Sigmoid colon (tissue), 7 donors: ENCODE results near the gene RFC1. TPM values are rescaled to one million over a fixed set of nuclear protein-coding genes. Genes with fewer than 3 reads are reported as not detected.

Experiments
- DNase-seq: peaks from one replicate; pipeline ENCODE4 v3.0.0-alpha.2; 2019
- H3K27ac ChIP-seq, 4 donors: fragments of 200-600 bp; sonication (generic); one replicate each; pipeline ENCODE4 v1.5.1; 2016 to 2019; ENCODE audit warnings: mild to moderate bottlenecking in 1 of 4
- H3K27me3 ChIP-seq, 3 donors: fragments of 200-600 bp; sonication (generic); one replicate each; pipeline ENCODE4 v1.5.1; 2019; ENCODE audit warnings: mild to moderate bottlenecking in 1 of 3
- H3K36me3 ChIP-seq, 4 donors: fragments of 200-600 bp; sonication (generic); one replicate each; pipeline ENCODE4 v1.5.1; 2016 to 2019
- H3K4me1 ChIP-seq, 4 donors: fragments of 200-600 bp; sonication (generic); one replicate each; pipeline ENCODE4 v1.5.1; 2017 to 2019
- H3K4me3 ChIP-seq, 4 donors: fragments of 200-600 bp; sonication (generic); one replicate each; pipeline ENCODE4 v1.5.1; 2017 to 2019; ENCODE audit warnings: mild to moderate bottlenecking in 2 of 4, moderate library complexity in 1 of 4
- H3K9me3 ChIP-seq, 4 donors: fragments of 200-600 bp in 3 of 4; sonication (generic) in 3 of 4; one replicate each; pipeline versions ENCODE4 v1.5.1 to v1.6.1; 2013 to 2019
- CTCF ChIP-seq, 4 experiments: fragments of 450-650 bp in 3 of 4; fragments of 200-600 bp in 1 of 4; IDR thresholded peaks; one replicate each; pipeline ENCODE4 v1.5.1; 2016 to 2019; ENCODE audit warnings: antibody characterized with exemption in 4 of 4, mild to moderate bottlenecking in 3 of 4, moderate library complexity in 2 of 4
- EP300 ChIP-seq, 4 donors: sonication (generic); formaldehyde crosslinking; IDR thresholded peaks; one replicate each; pipeline ENCODE4 v1.6.1; 2017; ENCODE audit warnings: antibody characterized with exemption in 4 of 4
- POLR2A ChIP-seq, 2 donors: fragments of 450-650 bp; IDR thresholded peaks; one replicate each; pipeline ENCODE4 v1.6.1; 2016; ENCODE audit warnings: antibody characterized with exemption in 2 of 2, mild to moderate bottlenecking in 2 of 2, moderate library complexity in 2 of 2
- POLR2AphosphoS5 ChIP-seq, 4 donors: sonication (generic); formaldehyde crosslinking; IDR thresholded peaks; one replicate each; pipeline ENCODE4 v1.6.1; 2017; ENCODE audit warnings: antibody characterized with exemption in 4 of 4
- WGBS, 2 donors: extraction: QIAGEN DNeasy Blood & Tissue Kit; methylation state at CpG; one replicate each; pipeline ENCODE4 v1.1.7; 2013; 5-methylcytosine and 5-hydroxymethylcytosine counted together
- intact Hi-C: fragments of 100-400 bp; cut with DNase I; formaldehyde crosslinking; loops from one replicate; pipeline ENCODE4 v1.15.1; 2023
- polyA plus RNA-seq, 3 donors: library from polyadenylated mRNA; stranded (reverse); fragments of 200-250 nt; gene quantifications; one replicate each; pipeline ENCODE4 v1.2.3, GENCODE V29; 2013
- total RNA-seq, 4 donors: library from RNA; depleted of rRNA; stranded (reverse); fragments of >200 nt; gene quantifications; one replicate each; pipeline ENCODE4 v1.1.0, GENCODE V29; 2016
- donor health status: healthy with polysubstance abuse.
- donor health status: Bipolar disorder and iron deficiency.
- donor health status: healthy.

Gene RFC1
- total and polyA plus RNA-seq, 7 donors = 10.2 to 46.6 (median 30.2) TPM

GRCh38 chr4:39312816-39313215, 53.3 kb downstream of the RFC1 start:
- H3K4me3 ChIP-seq = no peak overlapping the region
- DNase-seq = no peak
- no peaks in the 10 kb centered on the region for H3K9me3 ChIP-seq
- intact Hi-C loops = no loop called here
- H3K36me3 ChIP-seq = peaks cover 15 to 76% (median 25%) of the 10 kb centered on the region in 4 donors
- no peaks in the 10 kb centered on the region for H3K4me1 ChIP-seq
- no peaks in the 10 kb centered on the region for H3K27me3 ChIP-seq
- H3K27ac ChIP-seq = peak overlapping the region in 2 of 4 donors; percentile 15 to 32
- TF ChIP-seq POLR2A (IDR thresholded peaks at IDR 0.05) = no peak
- TF ChIP-seq CTCF (IDR thresholded peaks at IDR 0.05) = no peak
- no peak for TF ChIP-seq POLR2AphosphoS5 (IDR thresholded peaks at IDR 0.05)
- no peak for TF ChIP-seq EP300 (IDR thresholded peaks at IDR 0.05)
- WGBS, 2 donors = 63 to 71% methylated on average over 4 of the region's 4 CpGs

GRCh38 chr4:39308611-39309010, 57.6 kb downstream of the RFC1 start:
- Histone ChIP-seq H3K36me3 (peaks cover 7 to 93% (median 24%) of the 10 kb centered on the region in 4 donors), H3K27ac (peak overlapping the region in 1 of 4 donors; percentile 40), H3K4me3 (no peak overlapping the region), H3K4me1 (no peaks in the 10 kb centered on the region), H3K27me3 (no peaks in the 10 kb centered on the region), H3K9me3 (no peaks in the 10 kb centered on the region)
- no peak for DNase-seq
- intact Hi-C loops = no loop called here
- TF ChIP-seq POLR2AphosphoS5 (IDR thresholded peaks at IDR 0.05) (peak in 3 of 4 donors; percentile 12 to 27 (median 25)), POLR2A (IDR thresholded peaks at IDR 0.05) (no peak)
- WGBS, 2 donors = 88 to 95% methylated on average over 6 of the region's 6 CpGs

GRCh38 chr4:39305912-39306677, 60.1 kb downstream of the RFC1 start:
- no peak for TF ChIP-seq POLR2AphosphoS5 (IDR thresholded peaks at IDR 0.05)
- TF ChIP-seq CTCF (IDR thresholded peaks at IDR 0.05) = no peak
- no peak for TF ChIP-seq EP300 (IDR thresholded peaks at IDR 0.05)
- no peak for TF ChIP-seq POLR2A (IDR thresholded peaks at IDR 0.05)
- no peak for DNase-seq
- H3K36me3 ChIP-seq = peaks cover 8 to 96% (median 25%) of the 10 kb centered on the region in 4 donors

GRCh38 chr4:39304651-39305050, 61.5 kb downstream of the RFC1 start:
- H3K4me1 ChIP-seq = no peaks in the 10 kb centered on the region
- intact Hi-C loops = no loop called here
- peaks cover 6 to 96% (median 30%) of the 10 kb centered on the region in 4 donors for H3K36me3 ChIP-seq
- H3K27ac ChIP-seq = no peak overlapping the region
- no peak overlapping the region for H3K4me3 ChIP-seq
- H3K27me3 ChIP-seq = no peaks in the 10 kb centered on the region
- DNase-seq = no peak
- WGBS, 2 donors = 75 to 94% methylated on average over 5 of the region's 5 CpGs
- no peaks in the 10 kb centered on the region for H3K9me3 ChIP-seq
- no peak for TF ChIP-seq EP300 (IDR thresholded peaks at IDR 0.05)
- TF ChIP-seq CTCF (IDR thresholded peaks at IDR 0.05) = no peak

More at GRCh38 chr4:39305912-39306677, 60.1 kb downstream of the RFC1 start:
- WGBS, 2 donors = 81 to 84% methylated on average over 14 of the region's 14 CpGs
- Histone ChIP-seq H3K4me1 (no peaks in the 10 kb centered on the region), H3K27ac (no peak overlapping the region), H3K4me3 (no peak overlapping the region), H3K9me3 (no peaks in the 10 kb centered on the region), H3K27me3 (no peaks in the 10 kb centered on the region)
- intact Hi-C loops = no loop called here

DNA sequence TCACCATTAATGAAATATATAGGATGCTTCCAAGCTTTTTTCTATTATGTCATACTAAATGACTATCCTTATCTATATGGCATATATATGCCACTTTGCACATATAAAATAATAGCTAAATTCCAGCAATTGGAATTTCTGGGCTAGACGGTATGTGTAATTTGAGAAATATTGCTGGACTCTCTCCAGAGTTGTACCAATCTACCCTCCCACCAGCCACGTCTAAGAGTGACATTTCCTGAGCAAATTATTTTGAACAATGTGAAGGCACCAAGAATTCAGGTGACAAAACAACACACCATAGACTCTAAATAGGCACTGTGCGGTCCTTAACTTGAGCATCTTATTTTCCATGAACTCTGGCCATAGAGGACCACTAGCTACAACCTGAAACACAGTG, 62.3 kb downstream of the RFC1 start:
- H3K9me3 ChIP-seq = no peaks in the 10 kb centered on the region
- TF ChIP-seq CTCF (IDR thresholded peaks at IDR 0.05) (no peak), POLR2A (IDR thresholded peaks at IDR 0.05) (no peak), EP300 (IDR thresholded peaks at IDR 0.05) (no peak), POLR2AphosphoS5 (IDR thresholded peaks at IDR 0.05) (no peak)
- WGBS, 2 donors = 91 to 93% methylated on average over 3 of the region's 3 CpGs
- DNase-seq = no peak
- no peaks in the 10 kb centered on the region for H3K4me1 ChIP-seq
- no peak overlapping the region for H3K4me3 ChIP-seq
- H3K27ac ChIP-seq = no peak overlapping the region
- H3K27me3 ChIP-seq = no peaks in the 10 kb centered on the region
- intact Hi-C loops = no loop called here
- peaks cover 6 to 97% (median 34%) of the 10 kb centered on the region in 4 donors for H3K36me3 ChIP-seq
